ENCODE data around the gene ENOX2. TPM values are rescaled to one million over a fixed set of nuclear protein-coding genes. Genes with fewer than 3 reads are reported as not detected.

ENOX2 gene
- total RNA-seq, 1 donor from 2014 or later, result 3.3 TPM

GRCh38 chrX:130772105-130772775 is 130.8 kb downstream of the ENOX2 start:
- FAIRE-seq, result no peak
- no peak for DNase-seq (ENCODE audit: low spot score in 2 of 2)

- DNase-seq (ENCODE audit: low spot score in 2 of 2), result no peak
- FAIRE-seq, result no peak
Measured at GRCh38 chrX:130771648-130772047, 131.4 kb downstream of the ENOX2 start.

GRCh38 chrX:130771230-130771629 is 131.8 kb downstream of the ENOX2 start:
- FAIRE-seq, result no peak
- DNase-seq (ENCODE audit: low spot score in 2 of 2), result no peak

GRCh38 chrX:130770615-130771014 is 132.4 kb downstream of the ENOX2 start:
- DNase-seq (ENCODE audit: low spot score in 2 of 2), result no peak
- FAIRE-seq, result no peak

GRCh38 chrX:130769835-130770234 is 133.2 kb downstream of the ENOX2 start:
- FAIRE-seq, result no peak
- DNase-seq (ENCODE audit: low spot score in 2 of 2), result no peak

GRCh38 chrX:130758072-130758471 is 144.9 kb downstream of the ENOX2 start:
- FAIRE-seq (no peak), DNase-seq (ENCODE audit: low spot score in 2 of 2) (no peak)

- no peak for DNase-seq (ENCODE audit: low spot score in 2 of 2)
- no peak for FAIRE-seq
Measured at GRCh38 chrX:130756233-130756632, 146.8 kb downstream of the ENOX2 start.

GRCh38 chrX:130754353-130754752 is 148.7 kb downstream of the ENOX2 start:
- DNase-seq (ENCODE audit: low spot score in 2 of 2), result no peak
- FAIRE-seq, result no peak

GRCh38 chrX:130746709-130747342 is 156.2 kb downstream of the ENOX2 start:
- FAIRE-seq, result no peak

GRCh38 chrX:130746077-130746476 is 156.9 kb downstream of the ENOX2 start:
- FAIRE-seq (no peak), DNase-seq (ENCODE audit: low spot score in 2 of 2) (no peak)

More at GRCh38 chrX:130746709-130747342, 156.2 kb downstream of the ENOX2 start:
- DNase-seq (ENCODE audit: low spot score in 2 of 2), result no peak

- DNase-seq (ENCODE audit: low spot score in 2 of 2), result no peak
- FAIRE-seq, result no peak
Measured at GRCh38 chrX:130741584-130741983, 161.4 kb downstream of the ENOX2 start.

GRCh38 chrX:130741151-130741550 is 161.9 kb downstream of the ENOX2 start:
- DNase-seq (ENCODE audit: low spot score in 2 of 2) (no peak), FAIRE-seq (no peak)

- no peak for DNase-seq (ENCODE audit: low spot score in 2 of 2)
- FAIRE-seq, result no peak
Measured at GRCh38 chrX:130738638-130739195, 164.3 kb downstream of the ENOX2 start.

GRCh38 chrX:130734713-130735112 is 168.3 kb downstream of the ENOX2 start:
- DNase-seq (ENCODE audit: low spot score in 2 of 2), result no peak
- no peak for FAIRE-seq

GRCh38 chrX:130728208-130728607 is 174.8 kb downstream of the ENOX2 start:
- DNase-seq (ENCODE audit: low spot score in 2 of 2) (no peak), FAIRE-seq (no peak)

- no peak for FAIRE-seq
- DNase-seq (ENCODE audit: low spot score in 2 of 2), result no peak
Measured at GRCh38 chrX:130726661-130727060, 176.3 kb downstream of the ENOX2 start.

- DNase-seq (ENCODE audit: low spot score in 2 of 2), result no peak
- no peak for FAIRE-seq
Measured at GRCh38 chrX:130725519-130725918, 177.5 kb downstream of the ENOX2 start.

- FAIRE-seq (no peak), DNase-seq (ENCODE audit: low spot score in 2 of 2) (no peak)
Measured at GRCh38 chrX:130719413-130719812, 183.6 kb downstream of the ENOX2 start.

- no peak for DNase-seq (ENCODE audit: low spot score in 2 of 2)
- no peak for FAIRE-seq
Measured at GRCh38 chrX:130718137-130718536, 184.9 kb downstream of the ENOX2 start.

- FAIRE-seq (no peak), DNase-seq (ENCODE audit: low spot score in 2 of 2) (no peak)
Measured at GRCh38 chrX:130716781-130717413, 186.1 kb downstream of the ENOX2 start.

GRCh38 chrX:130716346-130716745 is 186.7 kb downstream of the ENOX2 start:
- no peak for FAIRE-seq
- no peak for DNase-seq (ENCODE audit: low spot score in 2 of 2)
